Upper lobe of right lung (tissue), 1 donor: ENCODE data around the gene MYO7B. TPM values are rescaled to one million over a fixed set of nuclear protein-coding genes. Genes with fewer than 3 reads are reported as not detected.

Source experiments
- ATAC-seq: fragments of 200-7000 bp; cut with Tn5 transposase; one replicate; pipeline ENCODE4 v1.9.1; 2020; ENCODE audit warnings: mild to moderate bottlenecking, moderate library complexity
- DNase-seq: peaks from one replicate; pipeline ENCODE4 v3.0.0-alpha.2; 2020
- H3K27ac ChIP-seq: fragments of 200-600 bp; one replicate; pipeline ENCODE4 v1.8.0; 2022
- H3K27me3 ChIP-seq: fragments of 200-600 bp; one replicate; pipeline ENCODE4 v1.8.0; 2022; ENCODE audit warnings: mild to moderate bottlenecking
- H3K36me3 ChIP-seq: fragments of 200-600 bp; one replicate; pipeline ENCODE4 v1.8.0; 2022
- H3K4me1 ChIP-seq: fragments of 200-600 bp; one replicate; pipeline ENCODE4 v1.8.0; 2022
- H3K4me3 ChIP-seq: fragments of 200-600 bp; one replicate; pipeline ENCODE4 v1.8.0; 2022; ENCODE audit warnings: mild to moderate bottlenecking
- H3K9me3 ChIP-seq: fragments of 200-600 bp; one replicate; pipeline ENCODE4 v1.8.0; 2022
- CTCF ChIP-seq: fragments of 200-600 bp; IDR thresholded peaks from one replicate; pipeline ENCODE4 v1.8.0; 2022; ENCODE audit warnings: antibody characterized with exemption
- intact Hi-C: fragments of 100-400 bp; cut with DNase I; formaldehyde crosslinking; loops from one replicate; pipeline ENCODE4 v1.11.0; 2022
- total RNA-seq: library from RNA; stranded (reverse); fragmentation: NEBNext Ultra II Directional; extraction: Animal tissue kit (Norgen Biotek cat#: 25700); gene quantifications from one replicate; pipeline ENCODE4 v1.2.1, GENCODE V29; 2021
- donor health status: DM: no; HTN: yes; CAD: no; lungs with severe emphysema.

The MYO7B gene
- total RNA-seq, 1 donor from 2014 or later, result 2.2 TPM

GRCh38 chr2:127659408-127660290, 124.2 kb downstream of the MYO7B start:
- Histone ChIP-seq H3K36me3 (no peaks in the 10 kb centered on the region), H3K27ac (peak overlapping the region; percentile 73), H3K4me1 (peaks cover 19% of the 10 kb centered on the region), H3K27me3 (no peaks in the 10 kb centered on the region), H3K4me3 (no peak overlapping the region), H3K9me3 (no peaks in the 10 kb centered on the region)
- no peak for TF ChIP-seq CTCF
- DNase-seq (peak; percentile 62), ATAC-seq (peak; percentile 56)
- intact Hi-C loops, result no loop called here

GRCh38 chr2:127660291-127660578, 124.8 kb downstream of the MYO7B start:
- intact Hi-C loops, result no loop called here
- Histone ChIP-seq H3K4me3 (no peak overlapping the region), H3K36me3 (no peaks in the 10 kb centered on the region), H3K4me1 (peaks cover 25% of the 10 kb centered on the region), H3K27me3 (no peaks in the 10 kb centered on the region), H3K27ac (peak overlapping the region; percentile 73), H3K9me3 (no peaks in the 10 kb centered on the region)
- ATAC-seq (no peak), DNase-seq (peak; percentile 22)
- TF ChIP-seq CTCF, result no peak

GRCh38 chr2:127661072-127661649, 125.7 kb downstream of the MYO7B start:
- DNase-seq (peak; percentile 54), ATAC-seq (no peak)
- peaks cover 25% of the 10 kb centered on the region for H3K4me1 ChIP-seq
- H3K4me3 ChIP-seq, result no peak overlapping the region
- H3K9me3 ChIP-seq, result no peaks in the 10 kb centered on the region
- H3K36me3 ChIP-seq, result no peaks in the 10 kb centered on the region
- TF ChIP-seq CTCF, result no peak
- intact Hi-C loops, result no loop called here
- no peaks in the 10 kb centered on the region for H3K27me3 ChIP-seq
- peak overlapping the region; percentile 73 for H3K27ac ChIP-seq

- Histone ChIP-seq H3K4me3 (no peak overlapping the region), H3K27ac (no peak overlapping the region), H3K27me3 (no peaks in the 10 kb centered on the region), H3K36me3 (no peaks in the 10 kb centered on the region), H3K4me1 (peaks cover 25% of the 10 kb centered on the region), H3K9me3 (no peaks in the 10 kb centered on the region)
- ATAC-seq (peak; percentile 37), DNase-seq (peak; percentile 66)
- intact Hi-C loops, result no loop called here
- no peak for TF ChIP-seq CTCF
Observed at GRCh38 chr2:127661949-127662510, 126.5 kb downstream of the MYO7B start.

GRCh38 chr2:127662937-127663565, 127.6 kb downstream of the MYO7B start:
- H3K4me1 ChIP-seq, result peaks cover 25% of the 10 kb centered on the region
- H3K9me3 ChIP-seq, result no peaks in the 10 kb centered on the region
- DNase-seq (peak; percentile 57), ATAC-seq (no peak)
- no peak for TF ChIP-seq CTCF
- no peaks in the 10 kb centered on the region for H3K36me3 ChIP-seq
- intact Hi-C loops, result no loop called here
- no peaks in the 10 kb centered on the region for H3K27me3 ChIP-seq
- H3K4me3 ChIP-seq, result no peak overlapping the region
- peak overlapping the region; percentile 58 for H3K27ac ChIP-seq
